ENCODE measurements around the gene MAGEC1.

DNA sequence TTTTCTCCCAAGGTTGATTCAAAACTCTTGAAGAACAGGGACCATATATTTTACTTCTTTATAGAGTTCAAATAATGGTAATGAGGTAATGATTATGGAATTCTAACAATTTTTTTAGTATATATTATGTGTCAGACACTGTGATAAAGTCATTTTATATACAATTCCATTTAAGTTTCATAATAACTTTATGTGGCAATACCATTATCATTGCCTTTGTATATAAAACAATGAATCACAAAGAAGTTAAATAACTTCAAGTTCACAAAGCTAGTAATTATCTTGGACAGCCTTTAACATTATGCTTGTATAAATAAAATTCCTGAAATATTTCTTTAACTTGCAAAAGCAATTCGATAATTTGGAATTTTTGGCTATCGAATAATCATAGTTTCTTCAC, 20.6 kb downstream of the MAGEC1 start:
- TF ChIP-seq, protein P1, sequence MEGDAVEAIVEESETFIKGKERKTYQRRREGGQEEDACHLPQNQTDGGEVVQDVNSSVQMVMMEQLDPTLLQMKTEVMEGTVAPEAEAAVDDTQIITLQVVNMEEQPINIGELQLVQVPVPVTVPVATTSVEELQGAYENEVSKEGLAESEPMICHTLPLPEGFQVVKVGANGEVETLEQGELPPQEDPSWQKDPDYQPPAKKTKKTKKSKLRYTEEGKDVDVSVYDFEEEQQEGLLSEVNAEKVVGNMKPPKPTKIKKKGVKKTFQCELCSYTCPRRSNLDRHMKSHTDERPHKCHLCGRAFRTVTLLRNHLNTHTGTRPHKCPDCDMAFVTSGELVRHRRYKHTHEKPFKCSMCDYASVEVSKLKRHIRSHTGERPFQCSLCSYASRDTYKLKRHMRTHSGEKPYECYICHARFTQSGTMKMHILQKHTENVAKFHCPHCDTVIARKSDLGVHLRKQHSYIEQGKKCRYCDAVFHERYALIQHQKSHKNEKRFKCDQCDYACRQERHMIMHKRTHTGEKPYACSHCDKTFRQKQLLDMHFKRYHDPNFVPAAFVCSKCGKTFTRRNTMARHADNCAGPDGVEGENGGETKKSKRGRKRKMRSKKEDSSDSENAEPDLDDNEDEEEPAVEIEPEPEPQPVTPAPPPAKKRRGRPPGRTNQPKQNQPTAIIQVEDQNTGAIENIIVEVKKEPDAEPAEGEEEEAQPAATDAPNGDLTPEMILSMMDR (IDR thresholded peaks at IDR 0.05) = no peak
- TF ChIP-seq RFX5 (IDR thresholded peaks at IDR 0.05; ENCODE audit: low read length) (no peak), POLR2AphosphoS5 (IDR thresholded peaks at IDR 0.05; ENCODE audit: low read depth, low read length) (no peak), FOXJ3 (CRISPR knock-in tag; IDR thresholded peaks at IDR 0.05) (no peak), TAF1 (IDR thresholded peaks at IDR 0.05; ENCODE audit: borderline replicate concordance, low read depth, low read length) (no peak), JUND (IDR thresholded peaks at IDR 0.05) (no peak)
- TF ChIP-seq, protein P2, sequence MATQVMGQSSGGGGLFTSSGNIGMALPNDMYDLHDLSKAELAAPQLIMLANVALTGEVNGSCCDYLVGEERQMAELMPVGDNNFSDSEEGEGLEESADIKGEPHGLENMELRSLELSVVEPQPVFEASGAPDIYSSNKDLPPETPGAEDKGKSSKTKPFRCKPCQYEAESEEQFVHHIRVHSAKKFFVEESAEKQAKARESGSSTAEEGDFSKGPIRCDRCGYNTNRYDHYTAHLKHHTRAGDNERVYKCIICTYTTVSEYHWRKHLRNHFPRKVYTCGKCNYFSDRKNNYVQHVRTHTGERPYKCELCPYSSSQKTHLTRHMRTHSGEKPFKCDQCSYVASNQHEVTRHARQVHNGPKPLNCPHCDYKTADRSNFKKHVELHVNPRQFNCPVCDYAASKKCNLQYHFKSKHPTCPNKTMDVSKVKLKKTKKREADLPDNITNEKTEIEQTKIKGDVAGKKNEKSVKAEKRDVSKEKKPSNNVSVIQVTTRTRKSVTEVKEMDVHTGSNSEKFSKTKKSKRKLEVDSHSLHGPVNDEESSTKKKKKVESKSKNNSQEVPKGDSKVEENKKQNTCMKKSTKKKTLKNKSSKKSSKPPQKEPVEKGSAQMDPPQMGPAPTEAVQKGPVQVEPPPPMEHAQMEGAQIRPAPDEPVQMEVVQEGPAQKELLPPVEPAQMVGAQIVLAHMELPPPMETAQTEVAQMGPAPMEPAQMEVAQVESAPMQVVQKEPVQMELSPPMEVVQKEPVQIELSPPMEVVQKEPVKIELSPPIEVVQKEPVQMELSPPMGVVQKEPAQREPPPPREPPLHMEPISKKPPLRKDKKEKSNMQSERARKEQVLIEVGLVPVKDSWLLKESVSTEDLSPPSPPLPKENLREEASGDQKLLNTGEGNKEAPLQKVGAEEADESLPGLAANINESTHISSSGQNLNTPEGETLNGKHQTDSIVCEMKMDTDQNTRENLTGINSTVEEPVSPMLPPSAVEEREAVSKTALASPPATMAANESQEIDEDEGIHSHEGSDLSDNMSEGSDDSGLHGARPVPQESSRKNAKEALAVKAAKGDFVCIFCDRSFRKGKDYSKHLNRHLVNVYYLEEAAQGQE (IDR thresholded peaks at IDR 0.05; ENCODE audit: low read depth, low read length) = no peak
- TF ChIP-seq, protein P3, sequence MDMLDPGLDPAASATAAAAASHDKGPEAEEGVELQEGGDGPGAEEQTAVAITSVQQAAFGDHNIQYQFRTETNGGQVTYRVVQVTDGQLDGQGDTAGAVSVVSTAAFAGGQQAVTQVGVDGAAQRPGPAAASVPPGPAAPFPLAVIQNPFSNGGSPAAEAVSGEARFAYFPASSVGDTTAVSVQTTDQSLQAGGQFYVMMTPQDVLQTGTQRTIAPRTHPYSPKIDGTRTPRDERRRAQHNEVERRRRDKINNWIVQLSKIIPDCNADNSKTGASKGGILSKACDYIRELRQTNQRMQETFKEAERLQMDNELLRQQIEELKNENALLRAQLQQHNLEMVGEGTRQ (IDR thresholded peaks at IDR 0.05; ENCODE audit: borderline replicate concordance, low read depth, low read length) = no peak

Measured in SK-N-SH (cell line).